Measurements from ENCODE around the gene MKLN1. TPM values are rescaled to one million over a fixed set of nuclear protein-coding genes. Genes with fewer than 3 reads are reported as not detected.

MKLN1 gene
- total RNA-seq, 3 donors from 2014 or later: 78.1 to 113 (median 80.3) TPM

DNA sequence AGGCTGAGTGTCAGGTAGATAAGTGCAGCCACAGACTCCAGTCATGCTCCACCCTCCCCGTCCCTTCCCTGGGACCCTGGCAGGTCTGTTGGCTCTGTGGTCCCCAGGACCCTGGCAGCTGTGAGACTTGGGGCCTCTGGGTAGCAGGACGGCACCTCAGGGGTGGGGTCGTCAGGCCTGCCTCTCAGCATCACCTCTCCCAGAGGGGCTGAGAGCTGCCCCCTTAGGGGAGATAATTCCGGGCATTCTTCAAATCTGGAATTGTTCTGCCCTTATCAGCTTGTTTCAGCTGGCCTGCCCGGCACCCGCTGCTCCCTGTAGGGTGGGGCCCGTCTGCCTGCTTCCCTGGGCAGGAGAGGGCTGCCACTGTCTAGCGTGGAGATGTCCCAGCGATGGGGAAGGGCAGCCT is 205.5 kb downstream of the MKLN1 start:
- no peaks in the 10 kb centered on the region for H3K4me1 ChIP-seq
- H3K27me3 ChIP-seq: no peaks in the 10 kb centered on the region
- no peaks in the 10 kb centered on the region for H3K36me3 ChIP-seq
- TF ChIP-seq POLR2AphosphoS5 (IDR thresholded peaks at IDR 0.05) (peak in 1 of 3 donors; percentile 16), POLR2A (IDR thresholded peaks at IDR 0.05) (no peak)
- H3K4me3 ChIP-seq: no peak overlapping the region
- H3K27ac ChIP-seq: peak overlapping the region; percentile 6 to 65
- intact Hi-C loops (cut with DNase I; ENCODE audit: low total_unique reads): no loop called here
- no peak for DNase-seq (ENCODE audit: low spot score in 2 of 2)
- no peaks in the 10 kb centered on the region for H3K9me3 ChIP-seq

DNA sequence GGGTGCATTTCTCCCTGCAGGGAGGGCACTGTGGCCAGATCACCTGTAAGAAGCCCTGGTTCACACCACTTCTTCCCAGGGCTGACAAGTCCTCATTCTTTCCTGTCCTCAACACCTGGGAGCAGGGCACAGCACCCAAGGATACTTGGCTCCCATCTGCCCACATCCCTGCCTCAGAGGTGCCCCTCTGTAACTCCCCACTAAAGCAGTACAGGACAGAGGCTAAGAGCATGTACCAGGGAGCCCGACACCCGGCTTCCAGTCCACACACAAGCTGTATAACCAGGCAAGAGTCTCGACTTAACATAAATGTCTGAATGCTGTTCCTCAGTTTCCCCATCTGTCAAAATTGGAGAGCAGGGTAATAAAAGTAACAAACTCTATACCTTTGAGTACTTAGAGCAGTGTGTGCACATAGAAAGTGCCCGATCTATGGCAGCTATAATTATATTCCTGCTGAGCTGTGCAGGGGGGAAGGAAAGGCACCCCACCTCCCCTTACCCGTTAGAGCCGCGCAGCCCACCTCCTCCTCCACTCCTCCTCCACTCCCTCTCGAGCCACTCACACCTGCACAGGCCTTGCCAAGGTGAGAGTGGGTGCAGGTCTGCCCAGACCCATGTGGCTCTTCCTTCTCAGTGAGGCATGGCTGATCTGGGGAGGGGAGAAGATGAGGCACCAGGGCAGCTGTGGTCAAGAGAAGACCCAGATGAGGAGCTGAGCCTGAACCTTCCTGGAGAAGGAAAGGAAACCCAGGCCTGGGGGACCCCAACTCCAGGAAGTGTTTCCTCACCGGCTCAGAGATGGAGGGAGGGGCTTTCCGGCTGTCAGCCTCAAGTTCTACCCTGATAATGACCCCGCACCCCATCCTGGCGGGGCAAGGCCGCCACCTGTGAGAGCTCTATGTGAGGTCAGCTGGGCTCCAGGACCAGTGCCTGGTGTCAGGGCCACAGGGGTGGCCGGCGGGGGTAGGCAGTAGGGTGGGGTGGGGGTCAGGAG is 206.2 kb downstream of the MKLN1 start:
- DNase-seq (ENCODE audit: low spot score in 2 of 2): no peak
- intact Hi-C loops (cut with DNase I; ENCODE audit: low total_unique reads): no loop called here

GRCh38 chr7:131536361-131536849 is 208.7 kb downstream of the MKLN1 start:
- no peaks in the 10 kb centered on the region for H3K9me3 ChIP-seq
- H3K27ac ChIP-seq: peak overlapping the region; percentile 40 to 54
- no peak for TF ChIP-seq POLR2AphosphoS5 (IDR thresholded peaks at IDR 0.05)
- TF ChIP-seq CTCF (IDR thresholded peaks at IDR 0.05): no peak
- TF ChIP-seq POLR2A (IDR thresholded peaks at IDR 0.05): no peak
- H3K4me1 ChIP-seq: no peaks in the 10 kb centered on the region
- H3K27me3 ChIP-seq: no peaks in the 10 kb centered on the region
- H3K36me3 ChIP-seq: no peaks in the 10 kb centered on the region
- H3K4me3 ChIP-seq: no peak overlapping the region
- intact Hi-C loops (cut with DNase I; ENCODE audit: low total_unique reads): no loop called here
- no peak for DNase-seq (ENCODE audit: low spot score in 2 of 2)

More for the DNA sequence above, 206.2 kb downstream of the MKLN1 start:
- peak overlapping the region in 1 of 2 donors; percentile 65 for H3K27ac ChIP-seq
- H3K36me3 ChIP-seq: no peaks in the 10 kb centered on the region
- H3K27me3 ChIP-seq: no peaks in the 10 kb centered on the region
- no peak overlapping the region for H3K4me3 ChIP-seq
- H3K9me3 ChIP-seq: no peaks in the 10 kb centered on the region
- no peaks in the 10 kb centered on the region for H3K4me1 ChIP-seq
- TF ChIP-seq POLR2A (IDR thresholded peaks at IDR 0.05) (no peak), POLR2AphosphoS5 (IDR thresholded peaks at IDR 0.05) (no peak), CTCF (IDR thresholded peaks at IDR 0.05) (no peak)

GRCh38 chr7:131537571-131537978 is 209.9 kb downstream of the MKLN1 start:
- H3K27me3 ChIP-seq: no peaks in the 10 kb centered on the region
- H3K36me3 ChIP-seq: no peaks in the 10 kb centered on the region
- H3K9me3 ChIP-seq: no peaks in the 10 kb centered on the region
- H3K4me1 ChIP-seq: no peaks in the 10 kb centered on the region
- no peak for DNase-seq (ENCODE audit: low spot score in 2 of 2)
- H3K27ac ChIP-seq: peak overlapping the region; percentile 74 to 84
- intact Hi-C loops (cut with DNase I; ENCODE audit: low total_unique reads): no loop called here
- no peak overlapping the region for H3K4me3 ChIP-seq
- no peak for TF ChIP-seq POLR2AphosphoS5 (IDR thresholded peaks at IDR 0.05)
- no peak for TF ChIP-seq CTCF (IDR thresholded peaks at IDR 0.05)
- TF ChIP-seq POLR2A (IDR thresholded peaks at IDR 0.05): no peak

- H3K4me3 ChIP-seq: no peak overlapping the region
- H3K4me1 ChIP-seq: no peaks in the 10 kb centered on the region
- intact Hi-C loops (cut with DNase I; ENCODE audit: low total_unique reads): no loop called here
- no peaks in the 10 kb centered on the region for H3K27me3 ChIP-seq
- TF ChIP-seq POLR2AphosphoS5 (IDR thresholded peaks at IDR 0.05): no peak
- TF ChIP-seq CTCF (IDR thresholded peaks at IDR 0.05): no peak
- TF ChIP-seq POLR2A (IDR thresholded peaks at IDR 0.05): no peak
- no peaks in the 10 kb centered on the region for H3K36me3 ChIP-seq
- H3K27ac ChIP-seq: peak overlapping the region; percentile 74 to 84
- H3K9me3 ChIP-seq: no peaks in the 10 kb centered on the region
- no peak for DNase-seq (ENCODE audit: low spot score in 2 of 2)
Measured at GRCh38 chr7:131538071-131538812, 210.6 kb downstream of the MKLN1 start.
